Retina (tissue), 1 donor: Measurements from ENCODE around the gene HDAC4.

Experiments
- DNase-seq: peaks from one replicate; pipeline ENCODE4 v3.0.0-alpha.2; 2016

Gene HDAC4

GRCh38 chr2:239015218-239015900, 385.5 kb downstream of the HDAC4 start:
- DNase-seq, result peak; percentile 38

- DNase-seq, result no peak
These were observed 386.2 kb downstream of the HDAC4 start for GRCh38 chr2:239014458-239015217.

GRCh38 chr2:239013678-239013976, 387.2 kb downstream of the HDAC4 start:
- DNase-seq, result no peak

GRCh38 chr2:239012936-239013677, 387.7 kb downstream of the HDAC4 start:
- DNase-seq, result no peak

- no peak for DNase-seq
These were observed 388.6 kb downstream of the HDAC4 start for GRCh38 chr2:239012228-239012627.

- DNase-seq, result no peak
These were observed 391.2 kb downstream of the HDAC4 start for GRCh38 chr2:239009589-239009961.

GRCh38 chr2:239008677-239009588, 391.9 kb downstream of the HDAC4 start:
- DNase-seq, result no peak

GRCh38 chr2:239008004-239008403, 392.8 kb downstream of the HDAC4 start:
- no peak for DNase-seq

GRCh38 chr2:239006622-239007285, 394.1 kb downstream of the HDAC4 start:
- no peak for DNase-seq

GRCh38 chr2:239005586-239005985, 395.2 kb downstream of the HDAC4 start:
- DNase-seq, result no peak

- no peak for DNase-seq
These were observed 396.4 kb downstream of the HDAC4 start for GRCh38 chr2:239004274-239005015.

- no peak for DNase-seq
These were observed 397.1 kb downstream of the HDAC4 start for GRCh38 chr2:239003624-239004273.

GRCh38 chr2:239002954-239003623, 397.7 kb downstream of the HDAC4 start:
- no peak for DNase-seq

GRCh38 chr2:239002591-239002953, 398.2 kb downstream of the HDAC4 start:
- no peak for DNase-seq

- no peak for DNase-seq
These were observed 399.0 kb downstream of the HDAC4 start for GRCh38 chr2:239001794-239002193.

- no peak for DNase-seq
These were observed 400.2 kb downstream of the HDAC4 start for GRCh38 chr2:239000500-239001073.

GRCh38 chr2:239000089-239000488, 400.7 kb downstream of the HDAC4 start:
- DNase-seq, result no peak

GRCh38 chr2:238999291-238999741, 401.5 kb downstream of the HDAC4 start:
- no peak for DNase-seq

- DNase-seq, result no peak
These were observed 402.0 kb downstream of the HDAC4 start for GRCh38 chr2:238998801-238999200.
